ENCODE data around the gene TREML4.

Gene TREML4

DNA sequence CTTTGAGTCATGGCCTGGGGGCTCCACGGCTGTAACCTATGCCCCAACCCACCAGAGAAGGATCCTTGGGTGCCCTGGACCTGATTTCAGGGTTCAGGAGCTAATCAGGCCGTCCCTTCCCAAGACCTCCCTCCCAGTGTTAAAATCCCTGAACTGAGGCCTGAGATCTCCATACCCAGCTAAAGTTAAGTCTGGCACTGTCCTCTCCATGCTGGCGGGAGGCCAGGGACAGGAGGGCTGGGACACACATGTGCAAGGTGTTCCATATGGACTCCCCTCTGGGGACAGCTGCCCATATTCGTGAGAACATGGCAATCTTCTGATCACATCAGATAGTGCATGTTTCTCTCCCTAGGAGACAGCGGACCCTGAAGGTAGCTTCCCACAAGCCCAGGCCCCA lies 11.5 kb upstream of the TREML4 start:
- ChIA-PET CTCF (no interaction called here), POLR2A (no interaction called here)
- Histone ChIP-seq H3K27me3 (replicated peaks in 2 of 5; ENCODE audit: control insufficient read depth in 4 of 5, insufficient read depth in 5 of 5, low read length in 4 of 5) (no peaks in the 10 kb centered on the region), H3K27ac (ENCODE audit: insufficient read depth in 1 of 2, low read depth in 1 of 2, low read length in 2 of 2, poor library complexity in 1 of 2, severe bottlenecking in 2 of 2) (no peak overlapping the region), H3K4me1 (ENCODE audit: control extremely low read depth in 1 of 4, control insufficient read depth in 4 of 4, insufficient read depth in 4 of 4, low read length in 3 of 4) (peaks cover 0 to 3% (median under 1%) of the 10 kb centered on the region in 4 experiments), H3K4me3 (ENCODE audit: control insufficient read depth in 1 of 7, extremely low read depth in 1 of 7, insufficient read depth in 4 of 7, low read depth in 2 of 7, low read length in 6 of 7) (no peak overlapping the region), H3K36me3 (ENCODE audit: control insufficient read depth in 4 of 4, insufficient read depth in 4 of 4, low read length in 3 of 4) (no peaks in the 10 kb centered on the region), H3K9me3 (ENCODE audit: control extremely low read depth in 1 of 5, control insufficient read depth in 4 of 5, insufficient read depth in 2 of 5, low read depth in 1 of 5, low read length in 4 of 5) (peaks cover 0 to 26% (median 6%) of the 10 kb centered on the region in 5 experiments)
- DNase-seq: no peak
- 82% methylated on average over 5 of the region's 5 CpGs for WGBS (ENCODE audit: insufficient coverage)

DNA sequence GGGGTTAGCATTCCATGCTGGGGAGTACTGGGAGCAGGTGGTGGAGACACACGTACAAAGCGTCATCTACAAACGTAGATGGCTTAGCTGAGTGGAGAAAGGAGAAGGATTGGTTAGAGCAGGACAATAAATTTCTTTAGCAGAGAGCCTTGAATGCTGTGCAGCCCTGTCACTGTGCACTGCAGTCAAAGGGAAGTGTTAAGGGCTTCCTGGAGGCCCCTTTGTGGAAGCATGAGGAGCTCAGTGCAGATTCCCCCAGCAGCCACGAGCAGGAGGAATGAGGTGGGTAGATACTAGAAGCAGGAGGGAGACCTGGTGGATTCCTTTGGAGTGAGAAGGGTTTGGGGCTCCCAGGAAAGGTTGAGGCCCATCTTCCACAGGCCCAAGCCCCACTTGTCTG lies 6.1 kb upstream of the TREML4 start:
- 23% methylated on average over 3 of the region's 4 CpGs for WGBS (ENCODE audit: insufficient coverage)
- POLR2A ChIA-PET: no interaction called here
- H3K27ac ChIP-seq (ENCODE audit: insufficient read depth in 1 of 2, low read depth in 1 of 2, low read length in 2 of 2, poor library complexity in 1 of 2, severe bottlenecking in 2 of 2): no peak overlapping the region

GRCh38 chr6:41222513-41222912 lies 5.6 kb upstream of the TREML4 start:
- POLR2A ChIA-PET: no interaction called here
- CTCF ChIA-PET: interaction anchor here (1.2 kb wide), 2 partner anchors 22 to 78 kb away, joined by 3 read pairs; no protein-coding TSS in a partner anchor
- WGBS (ENCODE audit: insufficient coverage): 63% methylated on average over 5 of the region's 5 CpGs
- Histone ChIP-seq H3K9me3 (ENCODE audit: control extremely low read depth in 1 of 5, control insufficient read depth in 4 of 5, insufficient read depth in 2 of 5, low read depth in 1 of 5, low read length in 4 of 5) (peaks cover 0 to 8% (median 0%) of the 10 kb centered on the region in 5 experiments), H3K4me3 (ENCODE audit: control insufficient read depth in 1 of 7, extremely low read depth in 1 of 7, insufficient read depth in 4 of 7, low read depth in 2 of 7, low read length in 6 of 7) (peak overlapping the region in 1 of 7 experiments; percentile 4), H3K27ac (ENCODE audit: insufficient read depth in 1 of 2, low read depth in 1 of 2, low read length in 2 of 2, poor library complexity in 1 of 2, severe bottlenecking in 2 of 2) (no peak overlapping the region), H3K4me1 (ENCODE audit: control extremely low read depth in 1 of 4, control insufficient read depth in 4 of 4, insufficient read depth in 4 of 4, low read length in 3 of 4) (peaks cover 3 to 20% (median 13%) of the 10 kb centered on the region in 4 experiments), H3K27me3 (replicated peaks in 2 of 5; ENCODE audit: control insufficient read depth in 4 of 5, insufficient read depth in 5 of 5, low read length in 4 of 5) (no peaks in the 10 kb centered on the region), H3K36me3 (ENCODE audit: control insufficient read depth in 4 of 4, insufficient read depth in 4 of 4, low read length in 3 of 4) (no peaks in the 10 kb centered on the region)
- peak; percentile 17 to 56 (median 55) for DNase-seq

More for the DNA sequence above, 6.1 kb upstream of the TREML4 start:
- H3K4me1 ChIP-seq (ENCODE audit: control extremely low read depth in 1 of 4, control insufficient read depth in 4 of 4, insufficient read depth in 4 of 4, low read length in 3 of 4): peaks cover 3 to 20% (median 13%) of the 10 kb centered on the region in 4 experiments
- DNase-seq: peak in 2 of 3 donors; percentile 12 to 19
- H3K27me3 ChIP-seq (replicated peaks in 2 of 5; ENCODE audit: control insufficient read depth in 4 of 5, insufficient read depth in 5 of 5, low read length in 4 of 5): no peaks in the 10 kb centered on the region
- CTCF ChIA-PET: interaction anchor here (0.8 to 1.2 kb wide), 3 partner anchors 22 to 79 kb away, joined by 3 read pairs; no protein-coding TSS in a partner anchor
- H3K9me3 ChIP-seq (ENCODE audit: control extremely low read depth in 1 of 5, control insufficient read depth in 4 of 5, insufficient read depth in 2 of 5, low read depth in 1 of 5, low read length in 4 of 5): peaks cover 0 to 8% (median 0%) of the 10 kb centered on the region in 5 experiments
- H3K4me3 ChIP-seq (ENCODE audit: control insufficient read depth in 1 of 7, extremely low read depth in 1 of 7, insufficient read depth in 4 of 7, low read depth in 2 of 7, low read length in 6 of 7): peak overlapping the region in 1 of 7 experiments; percentile 4
- H3K36me3 ChIP-seq (ENCODE audit: control insufficient read depth in 4 of 4, insufficient read depth in 4 of 4, low read length in 3 of 4): no peaks in the 10 kb centered on the region

GRCh38 chr6:41224800-41225199 lies 3.3 kb upstream of the TREML4 start:
- H3K36me3 ChIP-seq (ENCODE audit: control insufficient read depth in 4 of 4, insufficient read depth in 4 of 4, low read length in 3 of 4): no peaks in the 10 kb centered on the region
- POLR2A ChIA-PET: no interaction called here
- CTCF ChIA-PET: no interaction called here
- H3K4me3 ChIP-seq (ENCODE audit: control insufficient read depth in 1 of 7, extremely low read depth in 1 of 7, insufficient read depth in 4 of 7, low read depth in 2 of 7, low read length in 6 of 7): no peak overlapping the region
- H3K9me3 ChIP-seq (ENCODE audit: control extremely low read depth in 1 of 5, control insufficient read depth in 4 of 5, insufficient read depth in 2 of 5, low read depth in 1 of 5, low read length in 4 of 5): peaks cover 0 to 8% (median 0%) of the 10 kb centered on the region in 5 experiments
- no peak overlapping the region for H3K27ac ChIP-seq (ENCODE audit: insufficient read depth in 1 of 2, low read depth in 1 of 2, low read length in 2 of 2, poor library complexity in 1 of 2, severe bottlenecking in 2 of 2)
- no peak for DNase-seq
- H3K27me3 ChIP-seq (replicated peaks in 2 of 5; ENCODE audit: control insufficient read depth in 4 of 5, insufficient read depth in 5 of 5, low read length in 4 of 5): no peaks in the 10 kb centered on the region
- no CpG with 5 or more reads among the region's 1 CpG for WGBS (ENCODE audit: insufficient coverage)
- peaks cover 3 to 26% (median 18%) of the 10 kb centered on the region in 4 experiments for H3K4me1 ChIP-seq (ENCODE audit: control extremely low read depth in 1 of 4, control insufficient read depth in 4 of 4, insufficient read depth in 4 of 4, low read length in 3 of 4)

DNA sequence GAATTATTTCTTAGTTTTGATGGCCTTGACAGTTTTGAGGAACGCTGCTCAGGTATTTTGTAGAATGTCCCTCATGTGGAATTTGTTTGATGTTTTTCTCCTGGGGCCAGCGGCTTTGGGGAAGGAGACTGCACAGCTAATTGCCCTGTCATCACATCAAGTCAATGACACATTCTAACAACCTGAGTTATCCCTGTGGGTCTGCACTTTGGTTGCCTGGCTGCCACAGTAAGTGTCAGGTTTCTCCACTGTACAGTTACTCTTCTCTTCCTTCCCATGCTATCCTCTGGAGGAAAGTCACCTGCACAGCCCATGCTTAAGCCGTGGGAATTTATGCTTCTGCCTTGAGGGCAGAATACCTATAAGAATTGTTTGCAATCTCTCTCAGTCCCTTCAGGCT lies 1.4 kb upstream of the TREML4 start:
- no peaks in the 10 kb centered on the region for H3K9me3 ChIP-seq (ENCODE audit: control extremely low read depth in 1 of 5, control insufficient read depth in 4 of 5, insufficient read depth in 2 of 5, low read depth in 1 of 5, low read length in 4 of 5)
- 85% methylated on average over 2 of the region's 3 CpGs for WGBS (ENCODE audit: insufficient coverage)
- H3K27me3 ChIP-seq (replicated peaks in 2 of 5; ENCODE audit: control insufficient read depth in 4 of 5, insufficient read depth in 5 of 5, low read length in 4 of 5): peaks cover 0 to 2% (median 0%) of the 10 kb centered on the region in 5 experiments
- no peak for DNase-seq
- CTCF ChIA-PET: no interaction called here
- H3K36me3 ChIP-seq (ENCODE audit: control insufficient read depth in 4 of 4, insufficient read depth in 4 of 4, low read length in 3 of 4): no peaks in the 10 kb centered on the region
- H3K27ac ChIP-seq (ENCODE audit: insufficient read depth in 1 of 2, low read depth in 1 of 2, low read length in 2 of 2, poor library complexity in 1 of 2, severe bottlenecking in 2 of 2): no peak overlapping the region
- no peak overlapping the region for H3K4me3 ChIP-seq (ENCODE audit: control insufficient read depth in 1 of 7, extremely low read depth in 1 of 7, insufficient read depth in 4 of 7, low read depth in 2 of 7, low read length in 6 of 7)
- peaks cover 3 to 22% (median 16%) of the 10 kb centered on the region in 4 experiments for H3K4me1 ChIP-seq (ENCODE audit: control extremely low read depth in 1 of 4, control insufficient read depth in 4 of 4, insufficient read depth in 4 of 4, low read length in 3 of 4)
- POLR2A ChIA-PET: no interaction called here

GRCh38 chr6:41228616-41229015 lies 467 bp downstream of the TREML4 start:
- Histone ChIP-seq H3K4me1 (ENCODE audit: control extremely low read depth in 1 of 4, control insufficient read depth in 4 of 4, insufficient read depth in 4 of 4, low read length in 3 of 4) (peaks cover 0 to 10% (median 3%) of the 10 kb centered on the region in 4 experiments), H3K4me3 (ENCODE audit: control insufficient read depth in 1 of 7, extremely low read depth in 1 of 7, insufficient read depth in 4 of 7, low read depth in 2 of 7, low read length in 6 of 7) (peak overlapping the region in 1 of 7 experiments; percentile 28), H3K36me3 (ENCODE audit: control insufficient read depth in 4 of 4, insufficient read depth in 4 of 4, low read length in 3 of 4) (no peaks in the 10 kb centered on the region), H3K27me3 (replicated peaks in 2 of 5; ENCODE audit: control insufficient read depth in 4 of 5, insufficient read depth in 5 of 5, low read length in 4 of 5) (peaks cover 0 to 2% (median 0%) of the 10 kb centered on the region in 5 experiments), H3K9me3 (ENCODE audit: control extremely low read depth in 1 of 5, control insufficient read depth in 4 of 5, insufficient read depth in 2 of 5, low read depth in 1 of 5, low read length in 4 of 5) (no peaks in the 10 kb centered on the region), H3K27ac (ENCODE audit: insufficient read depth in 1 of 2, low read depth in 1 of 2, low read length in 2 of 2, poor library complexity in 1 of 2, severe bottlenecking in 2 of 2) (no peak overlapping the region)
- peak; percentile 32 to 65 (median 61) for DNase-seq
- CTCF ChIA-PET: no interaction called here
- POLR2A ChIA-PET: no interaction called here
- 33% methylated on average over 2 of the region's 5 CpGs for WGBS (ENCODE audit: insufficient coverage)

- H3K27me3 ChIP-seq (replicated peaks in 2 of 5; ENCODE audit: control insufficient read depth in 4 of 5, insufficient read depth in 5 of 5, low read length in 4 of 5): peaks cover 0 to 2% (median 0%) of the 10 kb centered on the region in 5 experiments
- no peaks in the 10 kb centered on the region for H3K36me3 ChIP-seq (ENCODE audit: control insufficient read depth in 4 of 4, insufficient read depth in 4 of 4, low read length in 3 of 4)
- no peak for DNase-seq
- POLR2A ChIA-PET: no interaction called here
- no peaks in the 10 kb centered on the region for H3K9me3 ChIP-seq (ENCODE audit: control extremely low read depth in 1 of 5, control insufficient read depth in 4 of 5, insufficient read depth in 2 of 5, low read depth in 1 of 5, low read length in 4 of 5)
- no peak overlapping the region for H3K4me3 ChIP-seq (ENCODE audit: control insufficient read depth in 1 of 7, extremely low read depth in 1 of 7, insufficient read depth in 4 of 7, low read depth in 2 of 7, low read length in 6 of 7)
- H3K4me1 ChIP-seq (ENCODE audit: control extremely low read depth in 1 of 4, control insufficient read depth in 4 of 4, insufficient read depth in 4 of 4, low read length in 3 of 4): peaks cover 0 to 10% (median 3%) of the 10 kb centered on the region in 4 experiments
- no peak overlapping the region for H3K27ac ChIP-seq (ENCODE audit: insufficient read depth in 1 of 2, low read depth in 1 of 2, low read length in 2 of 2, poor library complexity in 1 of 2, severe bottlenecking in 2 of 2)
- 91% methylated on average over 4 of the region's 4 CpGs for WGBS (ENCODE audit: insufficient coverage)
- CTCF ChIA-PET: no interaction called here
These were observed 1.6 kb downstream of the TREML4 start for GRCh38 chr6:41229721-41230120.
